IPS DF 6.9 (cell line): ENCODE results near the gene HOXA2.

ENCODE experiments used
- DNase-seq: peaks from one replicate; pipeline ENCODE4 v3.0.0-alpha.2; 2013; ENCODE audit warnings: low read depth, low spot score
- H3K27ac ChIP-seq: one replicate; pipeline ENCODE4 v1.5.1; 2013; ENCODE audit warnings: low read length, control low read depth
- H3K27me3 ChIP-seq: 2 replicates; pipeline ENCODE4 v1.6.1; 2013; ENCODE audit warnings: mild to moderate bottlenecking, low read length; ENCODE audit not compliant: control insufficient read depth, insufficient read depth
- H3K36me3 ChIP-seq: 2 replicates; pipeline ENCODE4 v1.6.1; 2013; ENCODE audit warnings: low read length; ENCODE audit not compliant: control insufficient read depth, insufficient read depth
- H3K4me1 ChIP-seq: 2 replicates; pipeline ENCODE4 v1.6.1; 2013; ENCODE audit warnings: low read length; ENCODE audit not compliant: control insufficient read depth, insufficient read depth
- H3K4me3 ChIP-seq: 2 replicates; pipeline ENCODE4 v1.5.1; 2013; ENCODE audit warnings: mild to moderate bottlenecking, low read length
- H3K9me3 ChIP-seq: 2 replicates; pipeline ENCODE4 v1.6.1; 2013; ENCODE audit warnings: low read length, inconsistent platforms; ENCODE audit not compliant: control insufficient read depth, insufficient read depth
- WGBS: extraction: QIAGEN DNeasy Blood & Tissue Kit; methylation state at CpG from one replicate; pipeline ENCODE4 v1.1.7; 2013; ENCODE audit warnings: mixed read lengths, missing lambda C conversion rate; ENCODE audit not compliant: insufficient read length, insufficient coverage; 5-methylcytosine and 5-hydroxymethylcytosine counted together

Gene HOXA2

DNA sequence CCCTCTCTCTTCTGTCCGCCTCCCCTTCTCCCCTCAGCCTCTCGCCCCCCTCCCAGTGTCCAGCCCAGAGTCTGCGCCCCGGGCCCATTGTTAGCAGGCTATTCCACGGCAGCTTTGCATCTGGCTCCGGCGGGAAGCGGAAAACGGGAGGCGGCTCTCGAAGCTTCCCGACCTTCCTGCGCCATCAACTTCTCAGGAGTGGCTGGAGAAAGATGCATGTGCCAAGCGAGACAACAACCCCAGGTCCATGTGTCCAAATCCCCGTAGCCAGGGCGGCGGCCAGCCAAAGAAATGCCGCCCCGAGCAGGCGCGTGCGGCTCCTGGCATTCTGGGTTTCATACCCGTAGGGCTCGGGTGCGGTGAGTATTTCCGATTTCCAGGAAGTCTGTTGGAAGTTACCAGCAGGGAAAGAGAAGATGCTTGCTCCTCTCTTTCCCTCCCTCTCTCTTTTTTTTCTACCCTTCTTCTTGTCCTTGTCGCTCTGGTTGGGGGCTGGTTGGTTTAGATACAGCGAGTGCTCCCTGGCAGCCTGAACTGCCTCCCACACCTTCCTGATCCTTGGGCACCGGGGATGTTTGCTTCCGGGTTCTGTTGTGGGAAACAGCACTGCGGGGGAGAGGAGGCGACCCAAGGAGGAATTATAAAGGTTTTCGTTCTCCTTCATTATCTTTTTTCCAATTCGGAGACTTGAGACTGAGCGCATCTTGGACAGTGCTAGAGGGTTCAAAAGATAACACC is 1.2 kb upstream of the HOXA2 start:
- Histone ChIP-seq H3K27ac (no peak overlapping the region), H3K4me3 (no peak overlapping the region), H3K4me1 (peaks cover 7% of the 10 kb centered on the region; the same call in 1 of the 2 replicates), H3K36me3 (no peaks in the 10 kb centered on the region), H3K27me3 (peaks cover 93% of the 10 kb centered on the region), H3K9me3 (no peaks in the 10 kb centered on the region)
- no CpG with 5 or more reads among the region's 35 CpGs for WGBS
- no peak for DNase-seq

DNA sequence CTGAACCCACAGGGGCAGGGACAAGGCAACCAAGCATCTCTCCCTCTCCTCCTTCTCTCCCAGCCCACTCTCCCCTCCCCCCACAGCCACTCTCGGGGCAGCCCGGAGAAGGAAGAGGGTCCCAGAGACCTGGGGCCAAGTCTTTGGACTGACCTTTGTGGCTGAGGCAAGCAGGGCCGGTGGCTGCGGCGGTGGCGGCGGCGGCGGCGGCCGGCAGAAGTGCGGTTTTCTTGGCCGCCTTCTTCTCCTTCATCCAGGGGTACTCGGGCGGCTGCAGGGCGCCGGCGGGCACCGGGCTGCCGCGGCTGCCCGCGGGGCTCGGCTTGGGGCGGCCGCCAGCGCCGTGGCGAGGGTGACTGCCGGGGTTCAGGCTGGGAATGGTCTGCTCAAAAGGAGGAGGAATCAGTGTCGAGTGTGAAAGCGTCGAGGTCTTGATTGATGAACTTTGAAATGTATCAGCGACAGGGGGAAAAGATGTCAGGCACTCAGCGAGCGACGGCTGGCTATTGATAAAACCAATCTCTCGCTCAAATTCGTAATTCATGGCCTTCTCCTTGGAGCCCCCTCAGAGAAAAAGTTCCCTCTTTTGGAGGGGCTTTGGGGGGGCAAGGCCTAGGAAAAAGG is 414 bp downstream of the HOXA2 start:
- no CpG with 5 or more reads among the region's 39 CpGs for WGBS
- Histone ChIP-seq H3K9me3 (no peaks in the 10 kb centered on the region), H3K27me3 (peaks cover 93% of the 10 kb centered on the region), H3K36me3 (no peaks in the 10 kb centered on the region), H3K4me3 (no peak overlapping the region), H3K4me1 (0 out of 2 replicates have a peak, but pooled peaks cover 3% of the 10 kb centered on the region), H3K27ac (no peak overlapping the region)
- DNase-seq, result no peak

DNA sequence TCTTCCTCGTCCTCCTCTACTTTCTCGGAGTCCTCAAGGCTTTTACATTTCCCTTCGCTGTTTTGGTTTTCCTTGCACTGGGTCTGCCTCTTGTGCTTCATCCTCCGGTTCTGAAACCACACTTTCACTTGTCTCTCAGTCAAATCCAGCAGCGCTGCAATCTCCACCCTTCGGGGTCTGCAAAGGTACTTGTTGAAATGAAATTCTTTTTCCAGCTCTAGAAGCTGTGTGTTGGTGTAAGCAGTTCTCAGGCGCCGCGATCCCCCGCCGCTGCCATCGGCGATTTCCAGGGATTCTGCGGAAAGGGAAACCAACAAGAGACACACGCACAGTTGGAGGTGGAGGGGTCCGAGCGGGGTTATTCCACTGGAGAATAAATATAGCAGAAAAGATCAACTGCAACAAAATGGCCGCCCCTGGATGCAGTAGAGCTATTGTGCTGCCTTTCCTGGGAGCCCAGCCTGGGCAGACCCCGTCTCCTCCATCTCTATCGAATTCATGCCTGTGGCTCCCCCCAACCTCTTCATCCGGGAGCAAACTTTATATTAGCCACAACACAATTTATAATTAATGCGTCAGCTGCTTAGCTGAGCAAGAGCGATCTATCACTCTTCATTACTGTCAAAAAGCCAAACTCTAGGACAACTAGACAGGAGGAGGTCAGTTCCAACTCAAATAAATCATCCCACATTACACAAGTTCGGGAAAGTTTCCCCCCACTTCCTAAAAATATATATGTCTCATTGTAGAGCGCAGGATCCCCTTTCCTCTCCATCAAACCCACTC is 1.1 kb downstream of the HOXA2 start:
- WGBS, result no CpG with 5 or more reads among the region's 25 CpGs
- Histone ChIP-seq H3K9me3 (no peaks in the 10 kb centered on the region), H3K36me3 (no peaks in the 10 kb centered on the region), H3K27ac (no peak overlapping the region), H3K27me3 (peaks cover 94% of the 10 kb centered on the region), H3K4me1 (0 out of 2 replicates have a peak, but pooled peaks cover 2% of the 10 kb centered on the region), H3K4me3 (no peak overlapping the region)
- DNase-seq, result no peak

DNA sequence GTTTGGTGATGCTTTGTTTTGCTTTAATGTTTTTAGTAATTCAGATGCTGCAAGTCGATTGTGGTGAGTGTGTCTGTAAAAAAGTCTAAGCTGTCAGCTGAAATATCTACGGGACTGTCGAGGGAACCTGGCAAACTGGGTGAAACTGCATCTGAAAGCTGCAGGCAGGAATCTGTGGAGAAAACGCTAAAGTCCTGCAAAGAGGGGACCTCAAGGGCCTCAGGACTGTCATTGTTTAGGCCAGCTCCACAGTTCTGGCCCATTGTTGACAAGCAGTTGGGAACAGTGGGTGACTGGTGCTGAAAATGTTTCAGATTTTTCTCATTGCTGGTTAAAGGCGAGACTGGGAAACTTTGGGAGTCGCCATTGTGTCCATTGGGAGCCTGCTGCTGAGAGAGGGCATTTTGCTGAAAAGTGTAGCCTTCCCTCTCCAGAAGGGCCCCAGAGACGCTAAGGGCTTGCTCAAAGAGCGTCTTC is 1.8 kb downstream of the HOXA2 start:
- no peak for DNase-seq
- no CpG with 5 or more reads among the region's 8 CpGs for WGBS
- no peak overlapping the region for H3K27ac ChIP-seq
- H3K27me3 ChIP-seq, result peaks cover 89% of the 10 kb centered on the region
- no peaks in the 10 kb centered on the region for H3K9me3 ChIP-seq
- H3K4me3 ChIP-seq, result no peak overlapping the region
- 0 out of 2 replicates have a peak, but pooled peaks cover 2% of the 10 kb centered on the region for H3K4me1 ChIP-seq
- no peaks in the 10 kb centered on the region for H3K36me3 ChIP-seq

DNA sequence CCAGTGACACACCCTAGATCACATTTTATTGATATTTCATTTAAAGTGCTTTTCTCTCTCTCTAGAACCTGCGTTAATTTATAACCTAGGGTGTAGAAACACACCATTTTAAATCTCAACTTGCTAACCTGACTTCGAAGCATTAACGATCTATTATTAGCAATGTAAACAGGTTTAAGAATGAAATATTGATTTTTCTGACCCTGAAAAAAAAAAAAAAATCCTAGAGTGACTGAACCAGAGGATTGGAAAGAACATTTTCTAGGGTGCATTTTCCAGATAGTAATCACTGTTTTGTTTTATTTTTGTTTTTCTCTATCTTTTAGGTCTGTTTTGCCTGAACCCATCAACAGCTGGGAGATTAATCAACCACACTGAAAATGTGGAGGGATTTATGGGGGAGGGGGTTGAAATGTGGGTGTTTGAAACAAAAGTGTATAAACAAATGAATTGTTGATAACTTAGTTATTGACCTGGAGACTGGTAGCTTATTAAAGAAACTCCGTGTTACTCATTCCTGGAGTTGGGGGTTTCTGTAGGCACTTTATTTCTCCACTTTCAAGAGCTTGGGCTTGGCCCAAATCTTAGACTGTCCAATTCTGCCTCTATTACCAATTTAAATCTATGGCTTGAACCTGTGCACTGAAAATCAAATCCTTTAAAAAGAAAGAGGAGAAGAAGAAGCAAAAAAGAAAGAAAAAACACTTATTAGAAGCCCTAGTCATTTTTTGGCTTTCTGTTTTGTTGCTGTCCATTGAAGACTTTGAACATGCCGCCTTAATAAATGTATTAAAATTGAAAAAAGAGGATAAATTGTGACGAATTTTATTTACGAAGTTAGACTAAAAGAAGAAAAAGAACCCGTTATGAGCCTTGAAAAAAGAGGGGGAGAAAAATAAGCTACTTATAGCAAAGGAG is 2.8 kb downstream of the HOXA2 start:
- Histone ChIP-seq H3K4me3 (no peak overlapping the region), H3K36me3 (no peaks in the 10 kb centered on the region), H3K9me3 (no peaks in the 10 kb centered on the region), H3K27ac (no peak overlapping the region), H3K27me3 (peaks cover 90% of the 10 kb centered on the region), H3K4me1 (0 out of 2 replicates have a peak, but pooled peaks cover 4% of the 10 kb centered on the region)
- WGBS, result no CpG with 5 or more reads among the region's 8 CpGs
- DNase-seq, result no peak

DNA sequence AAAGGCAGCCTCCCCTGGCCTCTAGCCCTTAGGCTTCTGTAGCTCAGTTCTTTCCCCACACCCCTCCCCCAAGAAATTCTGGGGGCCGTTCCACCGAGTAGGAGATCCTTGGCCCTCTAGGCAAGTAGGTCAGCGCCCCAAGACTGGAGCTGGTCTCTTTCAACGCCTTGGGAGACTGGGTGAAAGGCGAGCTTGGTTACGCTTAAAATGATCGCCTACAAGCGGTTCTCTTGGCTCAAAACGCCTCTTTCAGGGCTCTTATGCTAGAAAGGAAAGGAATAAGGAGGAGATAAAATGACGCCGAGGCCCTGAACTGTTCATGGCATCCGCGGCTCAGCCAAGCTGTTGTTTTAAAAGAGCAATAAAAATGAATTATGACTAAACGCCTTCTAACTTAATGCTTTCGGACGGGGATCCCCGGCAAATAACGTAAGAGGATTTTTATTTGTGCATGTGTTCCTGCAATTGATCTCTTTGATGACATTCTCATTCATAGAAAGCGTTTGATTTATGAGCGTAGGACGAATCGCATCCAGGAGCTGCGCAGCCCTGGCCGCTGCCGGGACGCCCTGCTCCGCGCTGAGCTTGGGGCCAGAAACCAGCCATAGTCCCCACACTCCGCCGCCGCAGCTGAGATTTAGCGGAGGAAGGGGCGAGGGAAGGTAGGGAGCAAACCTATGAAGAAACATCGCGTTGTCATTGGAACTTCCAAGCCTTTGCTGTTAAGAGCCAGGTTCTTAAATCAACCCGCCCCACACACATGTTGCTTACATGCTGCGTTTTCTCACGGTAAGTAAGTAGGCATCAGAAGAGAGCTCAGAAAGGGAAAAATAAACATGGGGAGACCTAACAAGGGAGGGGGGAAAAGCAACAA is 3.7 kb downstream of the HOXA2 start:
- Histone ChIP-seq H3K27ac (no peak overlapping the region), H3K4me3 (no peak overlapping the region), H3K36me3 (no peaks in the 10 kb centered on the region), H3K9me3 (no peaks in the 10 kb centered on the region), H3K4me1 (0 out of 2 replicates have a peak, but pooled peaks cover 4% of the 10 kb centered on the region), H3K27me3 (peaks cover 90% of the 10 kb centered on the region)
- DNase-seq, result no peak
- WGBS, result no CpG with 5 or more reads among the region's 38 CpGs

DNA sequence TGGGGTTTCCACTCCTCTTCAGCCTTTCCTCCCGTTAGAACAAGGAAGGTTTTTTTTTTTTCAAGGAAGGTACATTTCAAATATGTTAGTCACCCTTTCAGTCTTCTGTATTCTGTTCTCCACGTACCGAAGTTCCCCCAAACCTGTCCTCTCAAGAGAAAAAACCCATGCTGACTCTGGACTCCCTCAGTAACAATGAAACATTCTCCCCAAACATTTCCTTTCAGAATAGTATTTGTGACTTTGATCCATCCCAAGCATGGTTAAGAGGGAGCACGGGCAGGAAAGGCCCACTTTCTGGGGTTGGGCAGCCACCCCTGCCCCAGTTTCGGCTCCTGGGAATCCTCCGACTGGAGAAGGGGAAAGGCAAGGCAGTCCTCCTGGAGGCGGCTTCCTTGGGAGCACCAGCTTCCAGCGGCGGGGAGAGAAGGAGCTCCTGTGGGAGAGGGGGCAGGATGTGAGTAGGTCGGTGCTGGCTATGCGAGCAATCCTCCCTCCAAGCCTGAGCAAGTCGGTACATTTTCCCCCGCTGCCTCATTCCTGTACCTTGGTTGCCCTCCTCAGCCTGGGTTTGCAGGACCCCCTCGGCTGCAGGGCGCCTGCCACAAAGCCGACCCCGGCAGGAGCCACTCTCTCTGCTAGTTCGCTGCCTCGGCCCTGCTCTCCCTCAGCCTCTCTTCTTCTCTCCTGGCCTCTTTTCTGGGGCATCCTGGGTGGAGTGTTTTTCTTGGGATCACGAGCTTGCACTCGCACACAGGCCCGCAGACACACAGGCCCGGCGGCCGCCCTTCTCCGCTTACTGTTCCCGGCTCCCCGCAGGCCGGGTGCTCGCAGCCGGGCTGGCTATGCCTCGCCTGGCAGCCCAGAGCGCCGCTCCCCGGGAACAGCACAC is 4.6 kb downstream of the HOXA2 start:
- DNase-seq, result no peak
- no peak overlapping the region for H3K27ac ChIP-seq
- no peak overlapping the region for H3K4me3 ChIP-seq
- H3K27me3 ChIP-seq, result peaks cover 89% of the 10 kb centered on the region
- WGBS, result no CpG with 5 or more reads among the region's 35 CpGs
- H3K9me3 ChIP-seq, result no peaks in the 10 kb centered on the region
- H3K4me1 ChIP-seq, result 0 out of 2 replicates have a peak, but pooled peaks cover 4% of the 10 kb centered on the region
- H3K36me3 ChIP-seq, result no peaks in the 10 kb centered on the region

DNA sequence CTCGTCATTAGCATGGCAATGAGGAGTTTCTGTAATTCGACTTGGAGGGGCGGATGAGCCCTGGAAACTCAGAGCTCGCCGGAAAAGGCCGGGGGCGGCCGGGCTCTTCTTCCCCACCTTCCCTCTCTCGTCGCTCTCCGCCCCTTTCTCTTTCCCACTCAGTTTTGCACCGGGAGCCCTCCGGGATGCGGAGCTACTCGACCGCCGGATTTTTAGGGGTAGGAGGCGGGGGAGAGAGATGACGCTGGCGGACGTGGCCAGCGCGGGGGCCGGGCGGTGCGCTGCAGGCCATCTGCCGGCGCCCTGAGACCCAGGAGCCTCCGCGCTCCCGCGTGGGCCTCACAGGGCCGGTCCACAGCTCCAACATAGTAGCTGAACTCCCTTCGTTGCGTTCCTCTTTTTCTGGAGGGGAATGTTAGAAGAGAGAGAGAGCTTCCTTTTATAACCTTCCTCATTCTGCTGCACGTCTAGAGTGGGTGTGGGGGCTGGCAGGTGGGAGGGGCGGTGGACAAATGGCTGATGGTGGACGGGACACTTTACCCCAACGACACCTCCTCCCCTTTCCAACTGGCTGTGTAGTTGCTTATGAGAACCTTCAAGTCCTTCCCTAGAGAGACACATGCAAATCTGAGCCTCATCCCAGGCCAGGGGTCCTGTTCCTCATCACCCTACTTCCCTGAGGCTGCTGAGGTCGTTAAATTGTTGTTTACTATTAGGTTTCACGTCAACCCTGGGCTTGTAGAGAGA is 5.5 kb downstream of the HOXA2 start:
- 0 out of 2 replicates have a peak, but pooled peaks cover 2% of the 10 kb centered on the region for H3K4me1 ChIP-seq
- H3K27me3 ChIP-seq, result peaks cover 86% of the 10 kb centered on the region
- H3K4me3 ChIP-seq, result no peak overlapping the region; the same call in 1 of the 2 replicates
- no CpG with 5 or more reads among the region's 41 CpGs for WGBS
- DNase-seq, result no peak
- H3K27ac ChIP-seq, result no peak overlapping the region
- H3K36me3 ChIP-seq, result no peaks in the 10 kb centered on the region
- no peaks in the 10 kb centered on the region for H3K9me3 ChIP-seq
